Hematopoietic multipotent progenitor cell treated with erythropoietin and hydrocortisone succinate and interleukin-3 and kit ligand, for 17 days (in vitro differentiated cells): ENCODE data around the gene VPS26B.
"Not testable (repeated sequence)": the region's sequence is repeated elsewhere in the genome, so short reads cannot be mapped to it uniquely, and the experiment has no call there.

ENCODE experiments used
- DNase-seq: peaks from one replicate; pipeline ENCODE4 v3.0.0-alpha.2; 2015; ENCODE audit warnings: low spot score

Gene VPS26B

DNA sequence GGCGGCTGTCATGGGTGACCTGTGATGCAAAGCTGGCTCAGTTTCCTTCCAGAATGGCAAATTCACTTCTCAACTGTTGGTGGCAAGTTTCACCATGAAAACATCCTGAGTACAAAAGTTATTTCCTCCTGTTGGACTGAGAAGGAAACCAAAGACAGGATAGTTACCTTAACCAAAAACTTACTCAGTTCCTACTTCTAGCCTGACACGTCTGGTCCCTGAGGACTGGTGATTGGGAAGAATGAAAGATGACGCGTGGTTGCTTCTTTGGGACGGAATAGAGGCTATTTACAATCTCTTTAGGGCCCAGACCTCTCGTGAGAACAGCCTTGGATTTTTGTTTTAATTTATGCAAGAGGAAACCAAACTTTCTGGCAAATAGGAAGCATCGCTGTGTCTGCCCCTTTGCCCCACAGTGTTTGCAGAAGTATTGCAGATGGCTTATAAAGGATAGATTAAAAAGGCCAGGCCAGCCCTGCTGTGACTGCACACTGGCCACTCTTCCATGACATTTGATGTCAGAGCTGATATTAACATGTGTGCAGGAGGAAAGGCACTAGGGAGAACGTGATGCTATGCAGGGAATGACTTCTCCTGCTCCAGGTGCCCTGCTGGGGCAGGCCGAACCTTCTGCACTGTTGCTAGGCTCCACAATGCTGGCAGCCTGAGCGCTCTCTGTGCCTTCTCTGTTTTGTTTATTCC, 7.6 kb downstream of the VPS26B start:
- no peak for DNase-seq

GRCh38 chr11:134233729-134234179, 9.3 kb downstream of the VPS26B start:
- peak; percentile 51 for DNase-seq

DNA sequence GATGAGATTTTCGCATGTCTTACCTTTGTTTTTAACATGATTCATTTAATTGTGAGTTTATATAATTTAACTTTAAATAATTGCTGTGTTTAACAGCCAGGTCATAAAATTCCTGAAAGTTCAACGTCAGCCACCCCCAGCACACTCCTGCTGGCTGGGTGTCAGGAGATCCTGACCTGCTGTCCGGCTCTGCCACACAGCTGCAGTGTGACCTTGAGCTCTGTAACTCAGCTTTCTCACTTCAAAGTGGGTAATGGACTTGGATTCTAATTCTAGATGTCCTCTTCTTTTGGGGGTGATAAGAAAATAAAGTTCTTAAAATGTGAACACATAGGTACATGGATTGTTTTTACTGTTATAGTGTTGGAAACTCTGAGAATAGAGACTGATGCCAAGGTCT, 10.9 kb downstream of the VPS26B start:
- no peak for DNase-seq

- no peak for DNase-seq
These were observed 12.5 kb downstream of the VPS26B start for GRCh38 chr11:134236834-134237556.

GRCh38 chr11:134237557-134237922, 13.1 kb downstream of the VPS26B start:
- DNase-seq: no peak

DNA sequence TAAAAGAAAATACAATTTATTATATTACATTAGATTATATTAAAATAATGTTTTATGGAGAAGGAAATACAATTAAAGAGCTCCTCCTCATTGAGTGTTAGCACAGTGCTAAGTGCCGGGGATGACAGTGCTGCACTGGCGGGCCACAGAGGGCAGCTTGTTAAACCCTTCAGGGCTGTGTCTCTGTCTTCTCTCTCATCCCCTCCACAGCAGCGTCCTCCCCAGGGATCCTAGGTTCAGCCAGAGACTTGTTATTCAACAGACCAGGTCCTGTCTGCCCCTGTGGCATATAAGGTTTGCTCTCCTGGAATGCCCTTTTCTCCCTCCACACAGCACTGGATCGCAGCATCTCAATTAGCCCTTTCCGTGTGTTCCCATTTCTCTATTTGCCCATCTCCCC, 14.5 kb downstream of the VPS26B start:
- DNase-seq: no peak

DNA sequence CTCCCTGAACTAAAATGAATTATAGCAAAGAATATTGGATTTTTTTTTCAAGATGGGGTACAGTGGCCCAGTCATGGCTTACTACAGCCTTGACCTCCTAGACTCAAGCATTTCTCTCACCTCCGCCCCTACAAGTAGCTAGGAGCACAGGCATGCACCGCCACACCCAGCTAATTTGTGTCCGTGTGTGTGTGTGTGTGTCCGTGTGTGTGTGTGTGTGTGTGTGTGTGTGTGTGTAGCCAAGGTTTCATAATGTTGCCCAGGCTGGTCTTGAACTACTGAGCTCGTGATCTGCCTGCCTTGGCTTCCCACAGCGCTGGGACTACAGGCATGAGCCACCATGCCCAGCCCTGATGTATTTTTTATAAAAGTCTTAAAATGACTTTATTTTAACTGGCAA, 16.1 kb downstream of the VPS26B start:
- no peak for DNase-seq

- no peak for DNase-seq
These were observed 17.9 kb downstream of the VPS26B start for GRCh38 chr11:134242376-134242775.

DNA sequence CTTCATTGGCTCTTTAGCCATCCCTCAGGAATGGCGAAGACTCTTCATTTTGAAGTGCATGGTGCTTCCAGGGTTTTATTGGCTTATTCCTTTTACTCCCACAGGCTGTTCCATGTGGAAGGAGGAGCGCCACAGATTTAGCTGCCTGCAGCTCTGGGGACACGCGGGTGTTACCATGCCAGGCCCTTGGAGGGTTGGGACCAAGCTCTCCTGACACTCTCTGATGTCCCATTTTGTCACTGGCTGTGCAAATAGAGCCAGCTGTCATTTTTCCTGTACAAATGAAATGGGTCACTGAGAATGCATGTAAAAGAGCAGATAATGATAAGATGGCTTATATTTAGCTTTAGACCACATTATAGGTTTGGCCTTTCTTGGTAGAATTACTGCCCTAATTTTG, 19.4 kb downstream of the VPS26B start:
- no peak for DNase-seq

GRCh38 chr11:134244593-134244992, 20.1 kb downstream of the VPS26B start:
- no peak for DNase-seq

GRCh38 chr11:134245434-134245833, 21.0 kb downstream of the VPS26B start:
- no peak for DNase-seq

- no peak for DNase-seq
These were observed 21.6 kb downstream of the VPS26B start for GRCh38 chr11:134246100-134246499.

GRCh38 chr11:134246678-134247077, 22.2 kb downstream of the VPS26B start:
- DNase-seq: no peak

GRCh38 chr11:134248910-134249480, 24.5 kb downstream of the VPS26B start:
- no peak for DNase-seq

DNA sequence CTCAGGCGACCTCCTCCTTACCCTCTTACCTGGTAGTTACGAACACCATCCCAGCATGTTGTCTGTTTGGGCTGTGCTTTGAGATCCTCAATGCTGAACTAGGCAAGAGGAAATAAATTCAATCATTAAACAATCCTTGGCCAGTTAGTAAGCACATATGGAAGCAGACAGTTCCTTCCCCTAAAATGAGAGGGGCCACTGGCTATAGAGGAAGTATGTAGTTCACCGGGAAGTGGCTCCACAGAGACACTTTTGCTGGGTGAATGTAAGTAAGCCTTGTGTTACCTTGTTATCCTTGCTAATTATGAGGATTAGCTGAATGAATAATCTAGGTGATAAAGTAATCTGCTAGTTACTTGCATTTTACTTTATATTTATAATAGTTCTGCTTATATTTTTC, 25.8 kb downstream of the VPS26B start:
- no peak for DNase-seq

DNA sequence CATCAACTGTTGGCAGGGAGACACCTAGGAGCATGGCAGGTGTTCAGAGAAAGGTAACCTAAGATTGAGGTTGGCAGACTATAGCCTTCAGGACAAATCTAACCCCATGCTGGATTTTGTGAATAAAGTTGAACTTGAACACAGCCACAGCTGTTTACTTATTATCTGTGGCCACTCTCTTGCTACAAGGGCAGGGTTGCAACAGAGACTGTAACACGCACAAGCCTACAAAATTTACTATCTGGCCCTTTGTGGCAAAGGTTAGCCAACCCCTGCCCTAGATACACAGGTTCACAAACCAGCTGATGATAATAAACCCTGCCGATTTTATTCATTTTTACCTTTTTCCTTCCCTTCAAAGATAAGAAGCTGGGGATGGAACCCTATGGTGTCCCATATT, 26.2 kb downstream of the VPS26B start:
- no peak for DNase-seq

DNA sequence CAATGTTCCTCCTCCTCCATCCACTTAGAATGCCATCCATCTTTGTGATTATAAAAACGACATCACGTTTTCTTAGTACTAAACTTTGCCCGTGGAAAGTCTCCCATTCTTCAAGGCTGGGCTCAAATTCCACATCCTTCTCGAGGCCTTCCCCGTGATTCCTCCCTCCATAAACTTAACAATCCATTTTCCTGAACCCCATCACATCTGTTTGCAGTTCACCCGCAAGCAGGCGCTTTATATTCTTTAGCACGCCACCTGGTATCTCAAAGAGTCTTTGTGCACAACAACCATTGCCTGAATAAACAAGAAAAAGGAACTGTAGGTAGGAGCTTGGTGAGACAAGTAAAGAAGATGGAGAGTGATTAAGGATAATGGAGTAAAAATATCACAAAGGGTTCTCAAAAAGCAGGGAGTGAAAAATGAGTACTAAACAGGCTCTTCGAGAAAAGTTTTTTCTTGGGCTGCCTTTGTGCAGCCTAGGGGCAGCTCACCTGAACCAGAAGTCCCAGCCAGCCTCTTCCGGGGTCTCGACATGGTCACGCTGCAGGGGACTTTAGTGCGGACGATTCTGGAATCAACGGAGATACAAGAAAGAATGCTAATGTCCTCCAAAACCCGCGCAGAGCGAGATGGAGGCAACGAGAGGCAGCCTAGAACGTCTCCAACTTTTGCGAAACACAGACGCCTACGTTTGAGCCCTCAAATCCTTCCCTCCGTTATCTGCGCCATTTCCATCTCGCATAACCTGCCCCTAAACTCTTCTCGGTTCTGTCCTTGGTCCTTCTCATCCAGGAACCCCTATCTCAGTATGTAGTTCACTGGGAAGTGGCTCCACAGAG, 28.1 kb downstream of the VPS26B start:
- no peak for DNase-seq

DNA sequence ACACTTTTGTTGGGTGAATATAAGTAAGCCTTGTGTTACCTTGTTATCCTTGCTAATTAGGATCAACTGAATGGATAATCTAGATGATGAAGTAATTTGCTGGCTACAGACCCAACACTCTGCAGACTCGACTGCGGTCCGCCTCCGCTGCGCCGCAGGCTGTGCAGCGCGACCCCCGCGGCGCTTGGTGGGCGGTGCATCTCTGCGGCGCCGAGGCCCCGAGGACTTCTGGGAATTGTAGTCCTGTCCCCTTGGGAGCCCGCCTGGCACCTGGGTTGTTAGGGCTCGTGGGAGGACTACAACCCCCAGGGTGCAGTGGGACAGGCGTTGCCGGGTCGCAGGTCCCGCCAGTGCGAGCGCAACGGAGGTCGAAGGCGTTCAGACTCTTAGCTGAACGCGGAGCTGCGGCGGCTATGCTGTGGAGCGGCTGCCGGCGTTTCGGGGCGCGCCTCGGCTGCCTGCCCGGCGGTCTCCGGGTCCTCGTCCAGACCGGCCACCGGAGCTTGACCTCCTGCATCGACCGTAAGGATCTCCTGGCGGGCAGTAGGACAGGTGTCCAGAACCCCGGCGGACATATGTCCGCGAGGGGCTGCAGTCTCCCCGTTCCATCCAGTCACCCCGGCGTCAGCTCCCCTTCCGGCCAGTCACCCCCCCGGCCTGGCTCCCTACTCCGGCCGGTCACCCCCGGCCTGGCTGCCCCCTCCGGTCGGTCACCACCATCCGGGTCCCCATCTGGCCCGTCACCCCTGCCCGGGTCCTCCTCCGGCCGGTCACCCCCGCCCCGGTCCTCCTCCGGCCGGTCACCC, 28.9 kb downstream of the VPS26B start, which contains the start of the genes ACAD8 and THYN1:
Gene ACAD8, plus strand, starts transcription at position 381 of the 806 bp plus-strand sequence. Its CDS starts 33 bp downstream, at position 414.
Gene THYN1, minus strand, starts transcription at position 165 of the 806 bp plus-strand sequence. CDS start 470 bp downstream, outside the sequence.
- DNase-seq: peak; percentile 91

DNA sequence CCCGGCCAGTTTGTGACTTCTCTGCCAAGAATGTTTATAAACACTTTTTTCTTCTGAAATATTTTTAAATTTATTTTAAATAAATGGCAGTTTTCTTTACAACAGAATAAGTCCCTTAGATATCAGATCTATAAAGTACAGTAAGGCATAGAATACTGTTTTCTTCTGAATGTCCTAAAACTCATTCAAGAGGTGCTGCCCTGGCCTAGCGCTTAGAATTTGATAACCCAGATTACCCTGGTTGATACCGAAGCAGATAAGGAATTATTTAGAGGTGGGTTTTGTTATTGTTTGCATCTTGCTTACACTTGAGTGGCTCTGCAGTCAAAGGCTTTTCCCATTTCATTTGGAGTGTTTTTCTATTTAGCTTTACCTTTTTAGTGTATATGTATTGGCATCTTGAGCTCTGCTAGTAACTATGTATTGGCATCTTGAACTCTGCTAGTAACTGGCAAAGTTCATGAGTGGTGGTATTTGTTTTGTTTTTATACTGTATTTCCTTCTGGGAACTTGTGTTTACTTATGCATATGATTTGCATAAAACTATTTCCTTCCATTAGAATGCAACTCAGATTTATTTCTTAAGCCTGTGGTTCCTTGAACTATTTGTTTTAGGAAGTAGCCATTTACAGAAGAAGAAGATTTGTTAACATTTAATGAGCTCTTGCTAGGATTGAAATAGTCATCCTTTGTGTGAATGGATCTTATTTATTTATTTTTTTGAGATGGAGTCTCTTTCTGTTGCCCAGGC, 30.1 kb downstream of the VPS26B start:
- no peak for DNase-seq

DNA sequence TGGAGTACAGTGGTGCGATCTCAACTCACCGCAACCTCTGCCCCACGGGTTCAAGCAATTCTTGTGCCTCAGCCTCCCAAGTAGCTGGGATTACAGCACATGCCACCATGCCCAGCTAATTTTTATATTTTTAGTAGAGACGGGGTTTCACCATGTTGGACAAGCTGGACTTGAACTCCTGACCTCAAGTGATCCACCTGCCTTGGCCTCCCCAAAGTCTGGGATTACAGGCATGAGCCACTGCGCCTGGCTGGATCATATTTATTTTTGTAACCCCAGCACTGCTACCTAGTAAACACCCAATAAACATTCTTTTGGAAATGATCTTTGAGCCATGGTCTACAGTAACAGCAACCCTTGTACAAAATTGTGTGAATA, 30.7 kb downstream of the VPS26B start:
- not testable (repeated sequence) for DNase-seq

- DNase-seq: no peak
These were observed 32.6 kb downstream of the VPS26B start for GRCh38 chr11:134257101-134257500.
